ENCODE results near the gene RCOR1. TPM values are rescaled to one million over a fixed set of nuclear protein-coding genes. Genes with fewer than 3 reads are reported as not detected.

The RCOR1 gene
- polyA plus RNA-seq, 10 donors = 22.8 to 39.9 (median 30.9) TPM

GRCh38 chr14:102711207-102711606 lies 118.8 kb downstream of the RCOR1 start:
- no peak for DNase-seq

DNA sequence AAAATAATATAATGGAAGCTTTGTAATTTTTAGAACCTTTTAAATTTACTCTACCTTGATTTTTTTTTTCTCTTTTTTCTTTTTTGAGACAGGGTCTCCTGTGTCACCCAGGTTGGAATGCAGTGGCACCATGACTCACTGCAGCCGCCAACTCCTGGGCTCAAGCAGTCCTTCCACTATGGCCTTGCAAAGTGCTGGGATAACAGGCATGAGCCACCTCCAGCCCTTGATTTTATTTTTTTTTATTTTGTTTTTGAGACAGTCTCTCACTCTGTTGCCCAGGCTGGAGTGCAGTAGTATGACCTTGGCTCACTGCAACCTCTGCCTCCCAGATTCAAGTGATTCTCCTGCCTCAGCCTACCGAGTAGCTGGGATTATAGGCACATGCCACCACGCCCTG lies 119.5 kb downstream of the RCOR1 start:
- DNase-seq = no peak

- DNase-seq = no peak
These were observed 124.8 kb downstream of the RCOR1 start for GRCh38 chr14:102717276-102717675.

GRCh38 chr14:102722646-102723045 lies 130.2 kb downstream of the RCOR1 start:
- no peak for DNase-seq

DNA sequence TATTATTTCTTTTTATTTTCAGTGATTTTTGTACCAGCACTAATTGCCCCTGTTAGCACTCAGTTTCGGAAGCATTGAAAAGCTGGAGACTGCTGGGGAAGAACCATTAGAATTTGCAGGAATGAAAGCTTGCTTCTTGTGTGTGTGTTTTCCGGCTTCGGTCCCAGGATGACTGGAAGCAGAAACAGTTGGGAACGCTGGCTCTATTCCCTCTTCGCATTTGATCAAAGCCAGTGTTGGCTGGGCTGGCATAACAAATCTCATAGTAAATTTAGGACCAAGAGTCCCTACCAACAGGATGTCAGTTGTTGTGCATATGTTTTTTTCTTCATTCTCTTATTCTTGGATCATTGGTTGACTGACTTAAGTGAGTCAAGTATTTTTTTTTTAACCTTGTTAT lies 131.2 kb downstream of the RCOR1 start:
- no peak for DNase-seq

- DNase-seq = no peak
These were observed 133.9 kb downstream of the RCOR1 start for GRCh38 chr14:102726191-102726949.

DNA sequence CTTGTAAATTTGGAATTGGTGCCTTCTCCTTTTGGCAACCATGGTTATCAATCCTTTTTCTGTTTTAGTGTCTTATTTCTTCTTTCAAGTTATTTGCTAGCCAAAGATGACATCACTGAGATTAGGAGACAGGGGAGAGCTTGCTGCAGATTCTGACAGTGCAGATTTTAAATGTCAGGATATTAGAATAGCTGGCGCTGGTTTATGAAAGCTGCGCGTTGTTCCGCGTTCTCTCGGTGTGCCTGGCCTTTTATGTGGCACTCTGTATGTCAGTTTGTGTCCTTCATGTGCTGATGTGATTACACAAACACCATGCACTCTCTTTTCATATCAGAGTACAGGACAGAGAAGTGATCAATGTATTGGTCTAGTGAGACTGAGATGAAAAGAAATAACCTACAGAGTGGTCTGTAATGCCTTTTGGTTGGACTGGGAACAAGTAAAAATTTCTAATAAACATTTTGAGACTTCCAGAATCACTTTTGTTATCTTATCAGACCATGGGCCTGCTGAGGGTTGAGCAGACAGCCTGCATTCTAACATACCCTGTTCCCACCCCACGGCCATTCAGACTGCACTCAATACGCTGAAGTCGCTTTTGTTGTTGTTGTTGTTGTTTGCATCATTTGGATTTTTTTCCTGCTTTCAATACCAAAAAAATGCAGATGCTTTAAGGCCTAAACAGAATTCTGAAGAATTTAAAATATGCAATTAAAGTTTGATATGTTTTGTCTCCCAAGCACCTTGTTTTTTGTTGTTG lies 135.1 kb downstream of the RCOR1 start:
- DNase-seq = no peak

DNA sequence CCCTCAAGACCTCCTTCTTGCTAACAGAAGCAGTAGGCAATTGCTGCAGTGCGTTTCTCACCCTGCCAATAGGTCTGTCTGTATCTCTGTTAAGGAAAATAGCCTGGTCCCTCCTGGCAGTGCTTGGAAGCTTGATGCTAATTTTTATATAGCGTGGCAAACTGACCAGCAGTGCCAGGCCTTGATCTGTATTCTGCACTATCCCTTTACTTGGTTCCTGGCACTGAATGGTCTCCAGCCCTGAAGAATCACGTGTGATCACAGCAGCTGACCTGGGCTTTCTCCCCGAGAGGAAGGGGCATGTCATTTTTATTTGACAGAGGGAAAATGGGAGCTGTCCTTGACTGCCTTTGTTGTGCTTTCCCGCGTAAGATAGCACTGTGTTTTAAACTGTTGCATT lies 136.1 kb downstream of the RCOR1 start:
- no peak for DNase-seq

- DNase-seq = no peak
These were observed 136.8 kb downstream of the RCOR1 start for GRCh38 chr14:102729268-102729667.

DNA sequence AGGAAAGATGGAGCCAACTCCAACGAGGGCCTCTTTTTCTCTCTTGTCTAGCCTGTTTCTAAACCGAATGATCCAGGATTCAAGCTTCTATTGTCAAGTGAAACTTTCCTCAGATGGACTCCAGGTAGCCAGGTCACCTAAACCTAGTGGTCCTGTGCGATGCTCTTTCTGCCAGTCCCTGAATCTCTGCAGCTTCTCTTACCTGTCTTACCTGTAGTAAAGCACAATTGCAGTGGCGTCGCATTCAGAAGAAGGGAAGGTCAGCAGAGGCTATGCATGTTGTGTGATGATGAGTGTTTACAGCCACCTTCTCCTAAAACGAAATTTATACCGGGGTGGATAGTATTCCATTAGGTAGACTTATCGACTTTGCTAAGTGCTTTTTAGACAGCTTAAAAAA lies 137.4 kb downstream of the RCOR1 start:
- no peak for DNase-seq

- DNase-seq = no peak
These were observed 138.8 kb downstream of the RCOR1 start for GRCh38 chr14:102731101-102731870.

DNA sequence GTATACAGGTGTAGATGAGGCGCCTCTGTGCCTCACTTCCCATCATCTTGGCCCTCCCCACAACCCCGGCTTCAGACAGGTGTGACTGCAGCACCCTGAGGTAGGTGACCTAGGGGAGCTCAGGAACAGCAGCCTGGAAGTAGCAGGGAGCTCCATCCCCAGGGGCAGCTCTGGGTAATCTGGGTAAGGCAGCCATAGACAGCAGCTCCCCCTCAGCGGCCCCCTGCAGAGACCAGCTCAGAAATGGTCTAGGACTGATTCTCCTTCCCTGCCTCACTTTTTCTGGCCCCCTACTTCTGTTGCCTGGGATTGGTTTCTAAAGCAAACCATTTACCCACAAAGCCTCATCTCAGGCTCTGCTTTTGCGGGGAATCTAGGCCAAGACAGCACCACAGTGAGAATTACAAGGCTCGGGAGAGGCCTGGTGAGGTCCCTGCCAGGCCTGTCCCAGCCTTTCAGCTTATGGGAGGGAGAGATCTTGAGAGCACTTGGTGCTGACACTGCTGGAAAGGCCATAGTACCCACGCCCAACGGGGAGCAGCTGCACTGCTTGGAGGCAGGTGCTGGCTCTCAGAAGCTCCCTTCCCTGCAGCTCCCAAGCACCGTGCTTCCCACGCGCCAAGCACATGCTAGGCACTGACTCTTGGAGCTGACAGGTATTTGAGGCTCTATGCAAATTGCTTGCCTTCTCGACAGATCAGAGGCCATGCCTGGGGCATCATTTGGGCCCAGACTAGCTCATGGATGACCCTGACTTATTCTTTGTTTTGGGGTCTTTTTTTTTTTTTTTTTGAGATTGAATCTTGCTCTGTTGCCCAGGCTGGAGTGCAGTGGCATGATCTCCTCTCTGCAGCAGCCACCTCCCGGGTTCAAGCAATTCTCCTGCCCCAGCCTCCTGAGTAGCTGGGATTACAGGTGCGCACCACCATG lies 139.7 kb downstream of the RCOR1 start:
- DNase-seq = peak; percentile 13 to 31 (median 19)

DNA sequence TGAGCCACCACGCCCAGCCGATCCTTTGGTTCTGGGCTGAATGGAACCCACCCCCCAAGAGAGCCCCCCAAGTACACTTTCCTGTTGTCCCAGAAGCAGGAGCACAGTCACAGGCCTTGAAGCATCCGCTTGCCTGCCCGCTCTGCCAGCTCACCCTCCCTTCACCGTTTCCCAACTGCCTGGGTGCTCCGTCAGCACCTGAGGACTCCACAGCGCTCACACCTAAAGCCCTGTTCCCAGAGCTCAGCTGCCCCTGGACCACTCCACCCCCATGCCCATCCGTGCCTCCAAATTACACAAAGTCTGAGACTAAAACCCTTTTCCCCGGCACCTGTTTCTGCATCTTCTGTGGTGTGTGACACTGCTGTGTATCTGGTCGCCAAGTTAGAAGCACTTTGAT lies 140.5 kb downstream of the RCOR1 start:
- no peak for DNase-seq

DNA sequence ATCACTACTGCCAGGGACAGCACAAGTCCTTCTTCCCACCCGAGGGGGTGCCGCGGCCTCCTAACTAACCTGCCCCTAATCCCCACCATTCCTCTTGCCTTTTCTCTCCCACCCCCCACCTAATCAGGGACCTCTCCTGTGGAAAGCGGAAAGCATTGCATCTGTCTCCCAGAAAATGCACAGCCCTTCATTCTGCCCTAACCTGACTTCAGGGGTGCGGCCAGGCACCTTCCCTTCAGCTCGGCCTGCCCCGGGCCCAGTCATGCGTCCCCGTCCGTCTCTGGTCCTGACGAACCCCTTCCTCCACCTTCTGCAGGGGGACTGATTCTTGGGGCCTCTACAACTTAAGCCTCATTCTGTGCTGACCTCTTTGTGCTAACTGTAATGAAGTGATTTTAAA lies 140.9 kb downstream of the RCOR1 start:
- no peak for DNase-seq

- no peak for DNase-seq
These were observed 142.0 kb downstream of the RCOR1 start for GRCh38 chr14:102734436-102734835.

DNA sequence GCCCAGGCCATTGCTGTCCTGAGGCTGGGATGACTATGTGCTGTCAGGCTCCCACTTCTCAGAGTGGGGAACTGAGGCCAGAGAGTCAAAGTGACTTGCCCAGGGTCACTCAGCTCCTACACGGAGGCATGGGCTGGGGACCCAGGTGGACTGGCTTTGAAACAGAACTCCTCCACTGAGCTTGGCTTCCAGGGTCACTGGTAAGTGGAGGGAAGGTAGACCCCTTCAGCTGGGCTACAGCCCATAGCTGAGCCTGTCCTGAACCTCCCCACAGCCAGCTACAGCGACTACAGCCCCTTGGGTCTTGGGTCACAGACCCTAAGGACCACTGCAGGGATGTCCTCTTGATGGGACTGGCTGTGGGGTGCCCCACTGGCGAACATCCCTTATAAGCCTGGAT lies 144.5 kb downstream of the RCOR1 start:
- no peak for DNase-seq

DNA sequence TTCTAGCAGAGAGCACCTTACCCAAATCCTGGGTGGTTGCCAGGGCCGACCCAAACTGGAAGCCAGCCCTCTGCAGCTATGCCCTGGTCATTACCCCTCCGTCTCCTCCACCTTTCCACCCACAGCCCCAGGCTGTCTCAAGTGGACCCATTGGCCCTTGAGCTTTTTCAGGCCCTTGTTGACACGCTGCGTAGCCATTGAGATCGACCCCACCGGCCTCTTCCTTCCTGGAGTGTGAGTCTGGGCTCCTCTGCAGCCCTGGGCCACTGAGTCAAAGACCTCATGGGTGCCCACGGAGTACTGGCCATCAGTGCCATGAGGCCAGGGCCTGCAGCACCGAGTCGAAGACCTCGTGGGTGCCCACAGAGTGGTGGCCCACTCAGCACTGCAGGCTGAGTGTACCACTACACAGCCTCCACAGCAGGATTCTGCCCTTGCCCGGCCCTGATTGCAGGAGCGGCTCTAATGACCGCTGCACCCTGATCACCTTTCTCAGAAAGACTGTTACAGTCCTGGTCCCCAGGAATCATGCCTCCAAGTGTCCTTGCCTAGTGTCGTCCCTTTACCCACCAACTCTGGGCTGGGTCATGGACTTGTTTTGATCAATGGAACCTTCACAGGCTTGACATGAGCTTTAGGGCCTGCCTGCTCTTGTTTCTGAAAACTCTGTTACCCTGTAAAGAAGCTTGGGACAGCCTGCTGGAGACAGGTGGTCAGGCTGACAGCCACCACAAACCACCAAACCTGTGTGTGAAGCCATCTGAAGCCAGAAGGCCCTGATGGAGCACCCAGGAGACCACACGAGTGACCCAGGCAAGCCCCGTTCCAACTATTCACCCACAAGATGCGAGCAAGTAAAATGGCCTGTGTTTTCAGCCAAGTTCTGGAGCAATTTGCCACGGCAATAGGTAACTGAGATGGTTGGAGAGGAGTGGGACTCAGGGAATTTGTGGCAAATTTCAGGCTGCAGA lies 145.2 kb downstream of the RCOR1 start:
- DNase-seq = no peak

- no peak for DNase-seq
These were observed 146.1 kb downstream of the RCOR1 start for GRCh38 chr14:102738373-102739189.

- no peak for DNase-seq
These were observed 146.7 kb downstream of the RCOR1 start for GRCh38 chr14:102739190-102739469.

Data from muscle of back (tissue), 11 donors.